Myocyte (in vitro differentiated cells): Measurements from ENCODE around the gene REEP6. TPM values are rescaled to one million over a fixed set of nuclear protein-coding genes. Genes with fewer than 3 reads are reported as not detected.
A peak's percentile ranks its signal among the peaks of the same experiment; 100 is the strongest.
"Not testable (repeated sequence)": the region's sequence is repeated elsewhere in the genome, so short reads cannot be mapped to it uniquely, and the experiment has no call there.

ENCODE experiments used
- DNase-seq: peaks from one replicate; pipeline ENCODE4 v3.0.0-alpha.2; 2012; ENCODE audit warnings: low read depth
- total RNA-seq: library from RNA; depleted of rRNA; stranded (reverse); fragments of >200 nt; gene quantifications from 2 replicates; pipeline ENCODE4 v1.2.3, GENCODE V29; 2014

REEP6 gene
- total RNA-seq, 1 donor from 2014 or later, result 4.3 TPM

DNA sequence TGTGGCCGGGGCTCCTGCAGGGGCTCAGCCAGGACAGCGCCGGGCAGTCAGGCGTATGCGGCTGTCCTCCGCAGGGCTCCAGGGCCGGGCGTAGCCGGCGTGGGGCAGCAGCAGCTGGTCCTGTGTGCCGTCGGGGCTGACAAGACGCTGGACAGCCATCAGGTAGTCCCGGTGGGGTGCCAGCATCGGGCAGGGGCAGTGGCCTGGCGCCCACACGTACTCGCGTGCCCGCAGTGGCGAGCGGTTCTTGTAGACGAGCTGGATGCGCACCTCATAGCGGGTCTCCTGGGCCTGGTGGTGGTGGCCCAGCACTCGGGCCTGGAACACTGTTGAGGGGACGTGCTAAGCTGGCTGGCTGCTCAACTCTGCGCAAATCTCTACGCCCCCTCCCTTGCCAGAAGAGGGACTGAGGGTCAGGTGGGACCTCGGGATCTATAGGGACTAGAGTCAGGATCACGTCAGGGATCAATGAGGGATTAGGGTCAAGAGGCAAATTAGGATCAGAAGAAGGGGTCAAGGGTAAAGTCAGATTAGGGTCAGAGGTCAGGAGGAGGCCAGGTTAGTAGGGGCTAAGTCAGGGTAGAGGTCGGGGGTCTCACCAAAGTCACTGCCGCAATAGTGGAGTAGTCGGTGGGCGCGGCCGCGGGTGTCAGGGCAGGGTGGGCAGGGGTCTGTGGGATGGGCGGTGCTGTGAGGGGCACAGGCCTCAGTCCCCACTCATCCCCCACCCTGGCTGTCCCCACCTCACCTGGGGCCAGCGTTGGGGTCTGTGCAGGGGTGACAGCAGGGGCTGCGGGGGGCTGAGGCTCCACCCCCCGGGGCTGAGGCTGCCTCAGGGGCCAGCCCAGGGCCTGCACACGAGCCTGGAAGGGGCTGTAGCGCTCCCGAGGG lies 15.3 kb downstream of the REEP6 start:
- no peak for DNase-seq

DNA sequence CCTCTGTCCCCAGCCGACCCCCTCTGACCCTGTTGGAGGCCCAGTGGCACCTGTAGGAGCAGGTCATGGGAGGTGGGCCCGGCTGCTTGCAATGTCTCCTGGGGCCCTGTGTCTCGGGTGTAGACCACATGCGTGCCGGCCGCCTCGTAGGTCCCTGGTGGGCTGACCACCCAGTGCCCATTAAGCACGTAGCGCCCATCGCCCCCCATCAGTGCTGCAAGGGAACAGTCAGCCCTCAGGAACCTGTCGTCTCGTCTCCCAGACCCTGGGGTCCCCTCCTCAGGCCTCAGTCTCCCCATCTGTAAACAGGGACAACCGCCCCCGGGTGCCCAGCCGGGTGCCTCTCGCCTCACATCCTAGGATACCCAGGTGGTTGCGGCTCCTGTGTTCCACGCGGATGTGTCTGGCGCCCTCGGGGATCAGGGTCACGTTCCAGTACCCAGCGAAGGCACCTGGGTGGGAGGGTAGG lies 16.2 kb downstream of the REEP6 start:
- no peak for DNase-seq

DNA sequence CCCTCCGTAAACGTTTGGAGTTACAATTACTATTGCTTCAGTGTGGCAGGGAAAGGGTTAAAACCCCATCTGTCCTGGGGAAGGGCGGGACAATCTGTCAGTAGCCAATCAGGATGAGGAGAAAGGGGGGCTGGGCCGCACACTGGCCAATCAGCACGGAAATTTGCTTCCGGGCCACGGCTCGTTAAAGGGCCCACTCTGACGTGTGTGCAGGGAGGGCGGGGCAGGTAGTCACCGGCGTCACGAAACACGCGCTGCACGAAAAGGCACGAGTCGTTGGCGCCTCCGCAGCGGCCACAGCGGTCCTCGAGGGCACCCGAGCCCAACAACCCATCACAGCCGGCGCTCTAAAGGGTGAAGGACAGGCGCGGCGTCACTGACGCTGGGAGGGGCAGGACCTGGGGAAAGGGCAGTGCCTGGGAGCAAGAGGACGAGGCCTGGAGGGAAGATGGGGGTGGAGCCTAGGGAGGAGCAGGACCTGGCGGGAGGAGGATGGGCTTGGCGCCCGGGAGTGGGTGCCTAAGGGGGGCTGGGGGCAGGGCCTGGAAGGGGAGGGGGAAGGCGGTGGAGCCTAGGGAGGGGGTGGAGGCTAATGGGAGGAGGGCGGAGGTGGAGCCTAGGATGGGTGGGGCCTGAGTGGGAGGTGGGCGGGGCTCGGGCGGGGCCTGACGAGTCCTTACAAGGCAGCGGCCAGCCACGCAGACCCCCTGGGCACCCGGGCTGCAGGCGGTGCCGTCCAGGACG lies 17.0 kb downstream of the REEP6 start:
- DNase-seq, result peak; percentile 72

DNA sequence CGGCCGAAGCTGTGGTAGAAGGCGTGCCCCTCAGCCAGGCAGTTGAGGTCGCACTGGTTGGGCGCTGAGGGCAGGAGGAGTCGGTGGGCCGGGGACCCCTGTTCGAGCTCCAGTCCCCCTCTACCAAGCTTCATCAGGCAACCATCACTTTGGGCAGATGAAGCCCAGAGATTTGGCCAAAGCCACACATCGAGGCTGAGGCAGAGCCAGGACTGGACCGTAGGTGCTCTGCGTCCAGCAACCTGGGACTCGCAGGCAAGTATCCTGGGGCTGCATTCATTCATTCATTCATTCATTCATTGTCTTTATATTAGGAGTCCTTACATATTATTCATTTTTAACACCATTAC lies 17.5 kb downstream of the REEP6 start:
- no peak for DNase-seq

DNA sequence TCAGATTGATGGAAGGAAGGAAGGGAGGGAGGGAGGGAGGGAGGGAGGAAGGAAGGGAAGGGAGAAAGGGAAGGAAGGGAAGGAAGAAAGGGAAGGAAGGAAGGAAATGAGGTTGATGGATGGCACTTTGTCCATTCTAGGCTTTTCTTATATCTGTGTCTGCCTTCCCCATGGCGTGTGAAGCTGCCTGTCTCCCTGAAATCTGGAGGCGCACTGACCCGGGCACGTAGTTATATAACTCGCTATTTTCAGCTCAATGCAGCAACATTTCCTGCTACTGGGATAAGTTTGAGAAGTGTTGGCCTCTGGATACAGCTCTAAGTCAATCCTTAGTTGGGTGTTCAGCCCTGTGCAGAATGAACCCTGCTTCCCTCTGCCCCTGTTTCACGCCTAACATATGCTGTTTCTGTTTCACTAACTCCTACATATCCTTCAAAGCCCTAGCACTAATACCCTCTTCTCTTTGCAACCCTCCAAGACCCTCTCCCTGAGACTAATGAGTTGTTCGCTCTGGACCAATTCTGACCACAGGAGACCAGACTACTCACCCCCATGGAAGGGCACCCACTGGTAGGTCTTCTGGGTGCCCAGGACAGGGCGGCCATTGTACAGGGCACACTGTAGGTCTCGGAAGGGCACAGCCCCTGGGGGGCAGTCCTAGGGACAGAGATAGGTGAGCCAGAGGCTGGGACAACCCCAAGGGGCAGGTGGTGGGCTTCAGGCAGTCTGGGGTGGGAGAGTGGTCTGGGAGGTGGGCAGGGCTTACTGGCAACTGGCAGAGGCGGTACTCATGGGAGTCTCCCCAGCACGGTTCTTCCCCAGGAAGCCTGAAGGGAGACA lies 18.8 kb downstream of the REEP6 start:
- DNase-seq, result no peak

DNA sequence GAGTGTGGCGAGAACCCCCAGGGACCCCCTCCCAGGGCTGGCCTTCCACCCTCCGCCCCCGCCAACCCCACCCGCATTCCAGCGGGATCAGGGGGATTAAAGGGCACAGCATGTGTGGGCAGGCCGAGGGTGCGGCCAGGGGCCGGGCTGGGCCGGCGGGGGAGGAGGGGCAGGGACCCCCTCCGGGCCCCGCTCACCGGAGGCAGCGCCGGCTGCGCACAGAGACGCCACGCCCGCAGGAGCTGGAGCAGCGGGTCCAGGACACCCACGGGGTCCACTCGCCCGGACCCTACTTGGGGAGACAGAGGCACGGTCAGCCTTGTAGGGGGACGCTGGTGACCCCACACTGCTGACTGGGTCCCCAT lies 19.4 kb downstream of the REEP6 start:
- DNase-seq, result peak; percentile 43

DNA sequence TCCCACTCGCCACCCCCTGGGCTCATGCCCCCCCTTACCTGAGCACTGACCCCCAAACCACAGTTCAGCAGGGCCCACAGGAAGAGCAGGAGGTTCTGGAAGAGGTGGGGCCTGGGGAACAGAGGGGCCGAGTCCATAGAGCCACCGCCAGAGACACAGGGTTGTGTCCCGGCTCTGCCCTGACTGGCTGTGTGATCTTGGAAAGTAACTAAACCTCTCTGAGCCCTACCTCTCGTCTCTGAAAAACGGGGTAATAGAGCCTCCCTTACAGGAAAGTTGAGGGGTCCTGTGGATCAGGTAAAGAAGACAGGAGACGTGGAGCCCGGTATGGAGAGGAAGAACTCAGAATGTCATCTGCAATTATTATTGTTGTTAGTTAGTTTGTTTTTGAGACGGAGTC lies 19.8 kb downstream of the REEP6 start:
- no peak for DNase-seq

DNA sequence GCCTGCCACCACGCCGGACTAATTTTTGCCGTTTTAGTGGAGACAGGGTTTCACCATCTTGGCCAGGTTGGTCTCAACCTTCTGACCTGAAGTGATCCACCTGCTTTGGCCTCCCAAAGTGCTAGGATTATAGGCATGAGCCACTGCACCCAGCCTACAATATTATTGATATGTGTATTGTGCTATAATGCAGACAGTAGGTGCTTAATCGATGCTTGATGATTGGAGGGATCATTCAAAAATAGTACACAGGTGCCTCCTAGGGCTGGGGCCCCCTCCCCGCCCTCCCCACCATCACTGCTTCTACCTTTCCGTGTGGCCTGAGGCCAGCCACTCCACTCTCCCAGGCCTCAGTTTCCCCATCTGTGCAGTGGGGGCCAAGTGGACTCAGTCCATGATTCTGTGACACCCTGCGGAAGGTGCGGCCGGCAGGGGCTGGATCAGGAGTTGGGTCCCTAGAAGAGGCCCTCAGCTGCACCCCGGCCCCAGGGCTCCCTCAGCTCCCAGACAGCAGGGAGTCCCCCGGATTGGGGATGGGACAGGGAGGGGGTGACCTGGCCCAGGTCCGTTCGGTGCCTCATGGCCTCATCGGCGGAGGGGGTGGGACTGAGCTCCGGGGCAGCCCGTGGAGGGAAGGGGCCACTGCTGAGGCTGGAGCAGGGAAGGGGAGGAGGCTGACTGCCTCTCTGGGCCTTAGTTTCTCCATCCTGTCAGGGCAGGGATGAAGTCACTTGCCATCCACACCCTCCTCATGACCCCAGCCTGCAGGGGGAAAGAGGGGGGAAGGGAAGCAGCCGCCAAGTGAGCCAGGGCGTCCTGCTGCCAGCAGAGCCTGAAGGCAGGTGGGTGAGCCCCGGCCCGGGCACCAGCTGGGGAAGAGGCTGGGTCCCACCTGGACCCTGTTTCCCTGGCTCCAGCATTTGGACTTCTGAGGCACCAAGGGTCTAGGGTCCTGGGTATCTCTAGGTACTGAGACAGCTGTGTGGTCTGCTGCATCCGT lies 20.6 kb downstream of the REEP6 start:
- no peak for DNase-seq

DNA sequence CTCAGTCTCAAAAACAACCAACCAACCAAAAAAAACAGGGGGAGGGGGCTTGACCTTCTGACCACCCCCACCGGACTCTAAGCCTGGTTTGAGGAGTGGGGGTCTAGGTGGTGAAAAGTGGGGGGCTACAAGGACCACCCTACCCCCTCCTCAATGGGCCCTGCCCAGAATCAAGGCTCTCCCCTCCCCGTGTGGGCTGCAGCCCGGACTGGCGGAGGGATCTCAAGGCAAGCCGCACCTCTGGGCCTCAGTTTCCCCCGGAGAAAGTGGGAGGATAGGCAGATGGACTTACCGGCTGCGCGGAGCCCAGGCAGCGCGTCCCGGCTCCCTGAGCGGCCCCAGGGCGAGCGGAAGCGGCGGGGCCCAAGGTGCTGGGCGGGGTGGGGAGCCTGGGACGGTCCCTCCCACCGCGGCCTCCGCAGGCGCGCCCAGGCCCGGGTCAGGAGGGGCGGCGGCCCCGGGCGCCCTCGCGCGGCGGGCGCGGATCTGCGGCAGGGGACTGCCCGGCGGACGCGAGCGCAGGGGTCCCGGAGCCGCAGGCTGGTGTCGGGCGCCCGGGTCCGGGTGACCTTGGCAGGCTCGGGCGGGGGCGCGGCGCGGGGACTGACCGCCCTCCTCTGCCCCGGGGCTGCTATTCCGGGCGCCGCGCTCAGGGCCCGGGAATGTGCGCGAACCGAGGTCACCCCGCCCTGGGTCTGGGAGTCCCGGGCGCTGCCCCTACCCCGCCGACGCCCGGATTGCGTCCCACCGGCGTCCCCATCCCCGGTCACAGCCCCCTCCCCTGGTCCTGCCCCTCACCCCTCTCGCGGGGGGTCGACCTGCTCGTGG lies 21.9 kb downstream of the REEP6 start, which contains the start of gene ADAMTSL5:
Gene ADAMTSL5, minus strand, starts transcription at position 349 of the 828 bp plus-strand sequence. CDS start 2,076 bp downstream, outside the sequence.
- peak; percentile 79 for DNase-seq

DNA sequence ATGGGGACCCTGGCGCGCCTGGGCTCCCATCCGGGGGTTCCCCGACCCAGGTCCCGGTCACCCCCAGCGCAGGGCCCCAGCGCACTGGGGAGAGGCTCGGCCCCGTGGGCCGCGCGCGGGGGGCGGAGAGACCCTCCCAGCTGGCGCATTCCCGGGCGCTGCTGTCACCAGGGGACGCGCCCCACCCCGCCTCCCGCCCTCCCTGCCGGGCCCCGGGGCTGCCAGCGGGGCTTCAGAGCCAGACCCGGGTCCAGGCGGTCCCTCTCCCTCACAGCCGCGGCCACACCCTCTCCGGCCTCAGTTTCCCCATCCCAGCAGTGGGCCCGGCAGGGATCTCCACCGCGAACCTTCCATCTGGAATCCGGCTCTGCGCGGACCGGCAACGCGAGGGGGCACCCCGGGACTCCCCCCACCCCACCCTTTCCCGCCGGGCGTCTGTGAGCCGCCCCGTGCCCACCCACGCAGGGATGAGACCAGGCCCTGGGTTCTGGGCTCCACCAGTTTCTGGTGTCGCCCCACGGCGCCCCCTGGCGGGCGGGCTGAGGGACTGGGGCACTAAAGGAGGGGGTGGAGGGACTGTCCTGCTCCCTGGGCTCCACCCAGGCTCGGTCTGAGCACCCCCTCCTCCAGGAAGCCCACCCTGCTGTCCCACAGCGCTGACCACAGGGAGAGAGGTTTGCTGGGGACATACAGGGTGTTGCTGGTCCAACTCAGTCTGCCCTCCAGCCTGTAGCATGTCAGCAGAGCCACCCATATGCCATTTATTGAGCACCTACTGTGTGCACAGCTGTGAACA lies 22.7 kb downstream of the REEP6 start:
- peak; percentile 69 for DNase-seq

DNA sequence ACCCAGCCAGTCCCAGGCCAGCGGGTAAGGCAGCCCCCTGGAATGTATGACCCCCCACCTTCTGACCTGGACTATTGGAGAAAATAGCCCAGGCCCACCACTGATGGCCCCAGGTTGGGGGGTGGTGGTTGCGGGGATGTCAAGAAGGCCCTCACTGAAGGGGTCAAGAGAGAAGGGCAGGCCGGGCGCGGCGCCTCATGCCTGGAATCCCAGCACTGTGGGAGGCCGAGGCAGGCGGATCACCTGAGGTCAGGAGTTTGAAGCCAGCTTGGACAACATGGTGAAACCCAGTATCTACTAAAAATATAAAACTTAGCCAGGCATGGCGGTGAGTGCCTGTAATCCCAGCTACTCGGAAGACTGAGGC lies 23.3 kb downstream of the REEP6 start:
- no peak for DNase-seq

DNA sequence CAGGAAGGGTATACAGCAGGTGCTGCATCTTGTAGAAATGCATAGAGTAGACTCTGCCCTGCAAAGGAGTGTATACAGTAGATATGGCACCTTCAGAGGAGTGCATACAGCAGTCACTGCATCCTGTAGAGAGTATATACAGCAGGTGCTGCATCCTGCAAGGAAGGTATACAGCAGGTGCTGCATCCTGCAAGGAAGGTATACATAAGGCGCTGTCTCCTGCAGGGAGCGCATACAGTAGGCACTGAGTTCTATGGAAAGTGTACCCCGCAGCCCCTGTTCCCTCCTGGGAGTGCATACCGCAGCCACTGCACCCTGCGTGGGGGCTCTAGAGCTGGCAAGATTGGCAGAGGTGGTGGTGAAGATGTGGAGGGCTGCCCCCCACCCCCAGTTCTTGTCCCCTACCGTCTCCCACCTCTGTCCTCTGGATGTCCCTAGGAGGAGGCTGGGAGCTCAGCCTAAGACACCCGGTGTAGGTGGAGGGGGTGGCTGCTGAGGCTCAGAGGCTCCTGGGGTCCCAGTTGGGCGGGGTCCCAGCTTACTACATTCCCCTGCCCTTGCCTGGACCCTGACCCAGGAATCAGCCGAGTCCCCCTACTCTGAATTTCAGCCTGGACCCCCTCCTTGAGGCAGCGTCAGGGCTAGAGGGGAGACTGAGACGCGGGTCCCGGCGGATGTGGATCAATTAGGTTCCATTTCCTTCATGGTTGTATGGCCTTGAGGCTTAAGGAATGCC lies 24.2 kb downstream of the REEP6 start:
- DNase-seq, result no peak

DNA sequence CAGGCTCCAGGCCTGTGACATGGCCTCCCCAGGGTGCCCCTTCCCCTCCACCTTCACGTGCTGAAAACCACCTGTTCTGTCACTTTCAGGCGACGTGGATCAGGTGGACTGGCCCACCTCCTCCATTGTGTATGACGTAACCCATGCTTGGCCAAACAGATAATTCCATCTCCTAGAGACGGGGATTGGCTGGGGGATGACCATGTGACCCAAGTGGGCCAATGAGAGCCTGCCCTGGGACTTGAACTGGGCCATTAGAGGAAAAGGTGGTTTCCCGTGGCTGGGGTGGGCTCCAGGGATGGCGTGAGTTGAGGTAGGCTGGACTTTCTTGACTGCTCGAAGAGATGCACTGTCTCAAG lies 25.4 kb downstream of the REEP6 start:
- DNase-seq, result no peak

DNA sequence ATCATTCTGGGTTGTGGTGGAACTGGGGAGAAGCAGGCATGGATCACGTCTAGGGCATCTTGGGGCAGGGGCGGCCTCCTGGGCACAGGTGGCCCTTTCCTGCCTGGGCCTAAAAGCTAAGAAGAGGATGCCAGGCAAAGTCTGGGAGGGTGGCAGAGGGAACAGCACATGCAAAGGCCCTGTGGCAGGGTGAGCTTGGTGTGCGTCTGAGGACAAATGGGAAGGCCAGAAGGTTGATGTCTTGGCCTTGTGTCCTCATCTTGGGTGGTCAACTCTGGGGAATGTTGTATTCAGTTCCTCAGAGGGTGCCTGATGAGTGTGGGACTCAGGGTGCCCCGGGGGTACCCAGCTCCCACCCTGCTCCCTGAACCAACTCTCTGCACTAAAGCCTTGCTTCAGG lies 27.5 kb downstream of the REEP6 start:
- DNase-seq, result no peak

DNA sequence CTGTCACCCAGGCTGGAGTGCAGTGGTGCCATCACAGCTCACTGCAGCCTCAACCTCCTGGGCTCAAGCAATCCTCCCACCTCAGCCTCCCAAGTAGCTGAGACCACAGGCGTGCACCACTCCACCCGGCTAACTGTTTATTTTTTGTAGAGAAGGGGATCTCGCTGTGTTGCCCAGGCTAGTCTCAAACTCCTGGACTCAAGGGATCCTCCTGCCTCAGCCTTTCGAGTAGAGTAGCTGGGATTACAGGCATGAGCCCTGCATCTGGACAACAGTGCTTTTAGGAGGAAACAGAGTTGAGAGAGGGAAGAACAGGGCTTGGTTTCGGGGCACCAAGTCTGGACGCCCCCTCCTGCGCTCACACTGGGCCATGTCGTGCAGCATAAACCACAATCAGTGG lies 28.8 kb downstream of the REEP6 start:
- DNase-seq, result not testable (repeated sequence)

DNA sequence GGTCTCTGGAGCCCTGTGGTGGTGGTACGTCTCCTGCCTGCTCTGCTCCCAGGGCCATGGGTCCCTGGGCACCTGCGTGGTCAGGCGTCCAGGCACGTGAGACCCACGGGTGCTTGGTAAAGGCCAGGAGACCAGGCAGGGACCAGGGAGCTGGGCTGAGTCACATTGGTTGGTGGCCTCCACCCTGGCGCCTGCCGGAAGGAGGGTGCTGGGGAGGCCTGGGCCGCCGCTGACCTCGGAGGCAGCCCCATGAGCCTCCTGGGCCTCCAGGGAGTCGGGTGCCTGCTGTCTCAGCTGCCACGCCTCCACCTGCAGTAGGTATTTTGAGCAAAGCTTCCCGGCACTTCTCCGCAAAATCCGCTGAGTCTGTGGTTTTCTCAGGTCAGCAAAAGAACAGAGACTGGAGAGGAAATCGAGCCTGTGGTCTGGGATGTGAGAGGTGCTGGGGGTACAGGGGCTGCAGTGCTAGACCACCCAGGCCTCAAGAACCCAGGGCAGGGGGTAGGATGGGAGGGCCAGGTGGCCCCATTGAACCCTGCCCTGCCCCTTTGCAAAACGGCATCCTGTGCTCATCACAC lies 29.3 kb downstream of the REEP6 start:
- no peak for DNase-seq

DNA sequence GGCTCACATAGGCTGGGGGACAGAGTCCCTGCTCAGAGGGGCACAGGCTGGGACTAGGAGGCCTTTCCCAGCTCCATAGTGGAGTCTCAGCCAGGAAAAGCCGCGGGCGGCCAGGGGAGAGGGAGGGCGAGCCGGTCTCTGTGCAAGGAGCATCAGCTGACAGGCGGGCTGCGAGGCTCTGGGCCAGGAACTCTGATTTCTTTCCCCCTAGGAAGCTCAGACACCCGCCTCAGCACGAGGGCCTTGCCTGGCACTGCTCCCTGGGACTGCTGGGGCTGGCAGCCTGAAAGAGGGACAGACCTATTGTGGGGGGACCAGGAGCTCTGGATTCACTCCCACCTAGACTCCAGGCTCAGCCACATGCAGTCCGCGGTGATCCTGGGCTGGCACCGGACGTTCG lies 30.7 kb downstream of the REEP6 start:
- no peak for DNase-seq

DNA sequence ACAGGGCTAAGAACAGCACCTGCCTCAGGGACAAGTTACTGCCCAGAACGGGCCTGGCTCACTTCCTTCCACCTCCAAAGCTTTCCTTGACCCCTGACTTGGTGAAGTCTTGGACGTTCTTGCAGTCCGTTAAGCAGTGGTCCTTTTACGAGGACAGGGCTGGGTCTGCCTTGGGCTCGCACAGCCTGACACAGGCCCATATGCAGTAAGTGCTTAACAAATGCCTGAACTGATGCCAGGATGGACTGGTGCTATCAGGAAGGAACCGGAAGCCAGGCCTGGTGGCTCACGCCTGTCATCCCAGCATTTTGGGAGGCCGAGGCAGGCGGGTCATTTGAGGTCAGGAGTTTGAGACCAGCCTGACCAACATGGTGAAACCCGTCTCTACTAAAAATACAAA lies 31.1 kb downstream of the REEP6 start:
- no peak for DNase-seq
